Prostate gland (tissue), 2 donors: Measurements from ENCODE around the gene C20orf173. TPM values are rescaled to one million over a fixed set of nuclear protein-coding genes. Genes with fewer than 3 reads are reported as not detected.

Source experiments
- DNase-seq: peaks from one replicate; pipeline ENCODE4 v3.0.0-alpha.2; 2019; ENCODE audit warnings: low spot score
- H3K27ac ChIP-seq, 2 donors: fragments of 200-600 bp; sonication (generic); 2 replicates each; pipeline ENCODE4 v1.5.1; 2017 to 2019
- H3K27me3 ChIP-seq: fragments of 200-600 bp; sonication (generic); replicated peaks from 2 replicates; pipeline ENCODE4 v1.5.1; 2019; ENCODE audit not compliant: insufficient read depth
- H3K36me3 ChIP-seq, 2 donors: fragments of 200-600 bp; sonication (generic); 1 replicate in 1 of 2; 2 replicates in 1 of 2; pipeline versions ENCODE4 v1.5.1 to v1.8.1; 2017 to 2019
- H3K4me1 ChIP-seq: fragments of 200-600 bp; sonication (generic); replicated peaks from 2 replicates; pipeline ENCODE4 v1.5.1; 2019
- H3K4me3 ChIP-seq, 2 donors: fragments of 200-600 bp; sonication (generic); 2 replicates each; pipeline ENCODE4 v1.5.1; 2017 to 2019
- H3K9me3 ChIP-seq: fragments of 200-600 bp; sonication (generic); 2 replicates; pipeline ENCODE4 v1.5.1; 2017
- POLR2A ChIP-seq: fragments of 450-650 bp; IDR thresholded peaks from one replicate; pipeline ENCODE4 v1.6.1; 2016; ENCODE audit warnings: antibody characterized with exemption, mild to moderate bottlenecking
- POLR2AphosphoS5 ChIP-seq: sonication (generic); formaldehyde crosslinking; IDR thresholded peaks from one replicate; pipeline ENCODE4 v1.6.1; 2017; ENCODE audit warnings: antibody characterized with exemption
- WGBS: methylation state at CpG from one replicate; pipeline ENCODE4 v1.1.5; 2018; 5-methylcytosine and 5-hydroxymethylcytosine counted together
- intact Hi-C: fragments of 100-400 bp; cut with DNase I; formaldehyde crosslinking; loops from one replicate; pipeline ENCODE4 v1.14.2; 2022
- total RNA-seq, 2 donors: library from RNA; depleted of rRNA; stranded (reverse); fragments of >200 nt; gene quantifications; one replicate each; pipeline ENCODE4 v1.1.0, GENCODE V29; 2016
- TF ChIP-seq, protein P1 (sequence below), 4 experiments: fragments of 200-600 bp in 2 of 4; fragments of 450-650 bp in 2 of 4; sonication (generic) in 2 of 4; IDR thresholded peaks; 1 replicate in 3 of 4; 2 replicates in 1 of 4; pipeline ENCODE4 v1.5.1; 2016 to 2019; ENCODE audit warnings: antibody characterized with exemption in 4 of 4, mild to moderate bottlenecking in 2 of 4, moderate library complexity in 2 of 4

The C20orf173 gene
- total RNA-seq, 2 donors from 2014 or later, result not detected

DNA sequence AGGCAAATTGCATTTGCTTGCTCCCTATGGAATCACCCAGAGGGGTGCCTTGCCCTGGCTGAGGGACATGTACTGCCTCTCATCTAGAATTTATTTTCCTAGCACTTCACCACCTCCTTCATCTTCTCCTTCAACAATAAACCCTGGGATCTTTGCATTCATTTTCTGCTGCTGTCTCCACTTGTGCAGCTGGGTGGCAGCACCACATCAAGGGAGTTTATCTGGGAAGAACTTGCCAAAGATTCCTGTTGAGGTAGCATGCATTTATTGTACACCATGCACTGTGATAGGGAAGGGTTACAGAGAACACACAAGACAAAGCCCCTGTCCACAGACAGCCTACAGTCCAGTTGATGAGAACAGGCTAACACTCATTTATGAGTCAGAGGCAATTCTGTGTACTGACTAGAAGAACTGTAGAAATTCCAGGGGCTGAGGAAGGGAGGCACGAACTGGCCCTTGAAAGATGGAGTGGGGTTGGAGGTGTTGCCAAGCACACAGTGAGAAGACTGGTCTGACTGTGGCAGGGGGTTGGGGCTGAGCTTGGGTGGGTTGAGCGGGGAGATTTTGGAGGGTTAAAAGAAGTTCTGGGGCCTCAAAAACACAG lies 17.5 kb downstream of the C20orf173 start:
- H3K4me3 ChIP-seq, result no peak overlapping the region
- no peaks in the 10 kb centered on the region for H3K4me1 ChIP-seq
- TF ChIP-seq POLR2A, result no peak
- TF ChIP-seq, protein P1, sequence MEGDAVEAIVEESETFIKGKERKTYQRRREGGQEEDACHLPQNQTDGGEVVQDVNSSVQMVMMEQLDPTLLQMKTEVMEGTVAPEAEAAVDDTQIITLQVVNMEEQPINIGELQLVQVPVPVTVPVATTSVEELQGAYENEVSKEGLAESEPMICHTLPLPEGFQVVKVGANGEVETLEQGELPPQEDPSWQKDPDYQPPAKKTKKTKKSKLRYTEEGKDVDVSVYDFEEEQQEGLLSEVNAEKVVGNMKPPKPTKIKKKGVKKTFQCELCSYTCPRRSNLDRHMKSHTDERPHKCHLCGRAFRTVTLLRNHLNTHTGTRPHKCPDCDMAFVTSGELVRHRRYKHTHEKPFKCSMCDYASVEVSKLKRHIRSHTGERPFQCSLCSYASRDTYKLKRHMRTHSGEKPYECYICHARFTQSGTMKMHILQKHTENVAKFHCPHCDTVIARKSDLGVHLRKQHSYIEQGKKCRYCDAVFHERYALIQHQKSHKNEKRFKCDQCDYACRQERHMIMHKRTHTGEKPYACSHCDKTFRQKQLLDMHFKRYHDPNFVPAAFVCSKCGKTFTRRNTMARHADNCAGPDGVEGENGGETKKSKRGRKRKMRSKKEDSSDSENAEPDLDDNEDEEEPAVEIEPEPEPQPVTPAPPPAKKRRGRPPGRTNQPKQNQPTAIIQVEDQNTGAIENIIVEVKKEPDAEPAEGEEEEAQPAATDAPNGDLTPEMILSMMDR (IDR thresholded peaks at IDR 0.05), result peak in 3 of 4 experiments; percentile 40 to 58 (median 51)
- 89% methylated on average over 2 of the region's 2 CpGs for WGBS
- DNase-seq, result no peak
- no peaks in the 10 kb centered on the region for H3K9me3 ChIP-seq
- H3K27ac ChIP-seq, result no peak overlapping the region
- intact Hi-C loops, result no loop called here
- H3K36me3 ChIP-seq, result peaks cover 0 to 10% of the 10 kb centered on the region in 2 donors
- no peaks in the 10 kb centered on the region for H3K27me3 ChIP-seq

DNA sequence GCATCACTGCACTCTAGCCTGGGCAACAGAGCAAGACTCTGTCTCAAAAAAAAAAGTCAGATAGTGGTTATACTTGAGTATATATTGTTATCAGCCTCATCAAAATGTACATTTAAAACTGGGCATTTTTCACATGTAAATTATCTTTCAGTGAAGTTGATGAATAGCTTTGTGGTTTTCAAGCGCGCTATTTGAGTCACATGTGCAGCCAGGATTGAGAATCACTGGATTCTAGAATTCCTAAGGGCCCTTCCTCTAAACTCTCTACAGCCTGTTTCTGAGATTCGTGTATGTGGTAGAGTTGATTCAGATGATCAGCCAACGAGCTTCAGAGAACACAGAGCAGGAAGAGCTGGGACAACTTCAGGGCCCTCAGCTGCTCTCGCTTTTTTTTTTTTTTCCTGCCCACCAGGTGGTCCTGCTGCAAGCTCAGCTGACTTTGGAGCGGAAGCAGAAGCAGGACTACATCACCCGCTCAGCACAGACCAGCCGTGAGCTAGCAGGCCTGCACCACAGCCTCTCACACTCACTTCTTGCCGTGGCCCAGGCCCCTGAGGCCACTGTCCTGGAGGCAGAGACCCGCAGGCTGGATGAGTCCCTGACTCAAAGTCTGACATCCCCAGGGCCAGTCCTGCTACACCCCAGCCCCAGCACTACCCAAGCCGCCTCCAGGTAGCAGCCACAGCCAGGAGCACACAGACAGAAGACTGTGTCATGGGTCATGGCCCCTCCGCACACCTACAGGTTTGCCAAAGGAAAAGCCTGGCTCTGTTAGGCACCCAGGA lies 18.3 kb downstream of the C20orf173 start:
- Histone ChIP-seq H3K9me3 (no peaks in the 10 kb centered on the region), H3K27me3 (no peaks in the 10 kb centered on the region), H3K4me3 (no peak overlapping the region), H3K4me1 (no peaks in the 10 kb centered on the region), H3K27ac (no peak overlapping the region), H3K36me3 (peaks cover 0 to 10% of the 10 kb centered on the region in 2 donors)
- intact Hi-C loops, result no loop called here
- DNase-seq, result no peak
- WGBS, result 83% methylated on average over 12 of the region's 12 CpGs
- TF ChIP-seq, protein P1 (IDR thresholded peaks at IDR 0.05), result no peak
- TF ChIP-seq POLR2AphosphoS5, result no peak
- no peak for TF ChIP-seq POLR2A

DNA sequence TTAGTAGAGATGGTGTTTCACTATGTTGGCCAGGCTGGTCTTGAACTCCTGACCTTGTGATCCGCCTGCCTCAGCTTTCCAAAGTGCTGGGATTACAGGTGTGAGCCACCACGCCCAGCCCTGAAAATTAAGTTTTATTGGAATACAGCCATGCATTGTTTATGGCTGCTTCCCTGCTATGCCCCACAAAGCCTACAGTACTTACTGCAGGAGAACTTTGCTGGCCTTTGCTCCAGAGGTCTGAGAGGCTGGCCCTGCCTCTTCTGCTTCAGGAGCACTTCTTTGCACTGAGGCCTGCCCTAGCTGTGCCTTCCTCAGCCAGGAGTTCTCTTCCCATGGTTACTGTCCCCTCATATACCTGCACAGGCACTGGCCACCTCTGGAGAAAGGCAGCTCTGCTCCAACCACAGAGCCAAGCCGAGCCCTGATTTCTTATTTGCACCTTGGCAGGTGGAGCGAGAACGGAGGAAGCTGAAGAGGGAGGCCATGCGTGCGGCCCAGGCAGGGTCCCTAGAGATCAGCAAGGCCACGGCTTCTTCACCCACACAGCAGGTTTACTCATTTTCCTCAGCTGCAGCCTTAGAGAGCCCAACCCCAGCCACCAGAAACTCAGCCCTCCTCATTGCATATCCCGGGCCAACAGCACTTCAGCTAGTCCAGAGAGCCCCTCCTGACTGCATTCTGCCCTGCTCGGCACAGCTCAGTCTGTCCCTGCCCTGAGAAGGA lies 20.8 kb downstream of the C20orf173 start:
- no peak for DNase-seq
- 86% methylated on average over 10 of the region's 10 CpGs for WGBS
- H3K27me3 ChIP-seq, result no peaks in the 10 kb centered on the region
- intact Hi-C loops, result no loop called here
- TF ChIP-seq, protein P1 (IDR thresholded peaks at IDR 0.05), result no peak
- TF ChIP-seq POLR2AphosphoS5 (no peak), POLR2A (no peak)
- peaks cover 6 to 10% of the 10 kb centered on the region in 2 donors for H3K36me3 ChIP-seq
- H3K9me3 ChIP-seq, result no peaks in the 10 kb centered on the region
- H3K4me1 ChIP-seq, result no peaks in the 10 kb centered on the region
- H3K27ac ChIP-seq, result no peak overlapping the region
- H3K4me3 ChIP-seq, result no peak overlapping the region

DNA sequence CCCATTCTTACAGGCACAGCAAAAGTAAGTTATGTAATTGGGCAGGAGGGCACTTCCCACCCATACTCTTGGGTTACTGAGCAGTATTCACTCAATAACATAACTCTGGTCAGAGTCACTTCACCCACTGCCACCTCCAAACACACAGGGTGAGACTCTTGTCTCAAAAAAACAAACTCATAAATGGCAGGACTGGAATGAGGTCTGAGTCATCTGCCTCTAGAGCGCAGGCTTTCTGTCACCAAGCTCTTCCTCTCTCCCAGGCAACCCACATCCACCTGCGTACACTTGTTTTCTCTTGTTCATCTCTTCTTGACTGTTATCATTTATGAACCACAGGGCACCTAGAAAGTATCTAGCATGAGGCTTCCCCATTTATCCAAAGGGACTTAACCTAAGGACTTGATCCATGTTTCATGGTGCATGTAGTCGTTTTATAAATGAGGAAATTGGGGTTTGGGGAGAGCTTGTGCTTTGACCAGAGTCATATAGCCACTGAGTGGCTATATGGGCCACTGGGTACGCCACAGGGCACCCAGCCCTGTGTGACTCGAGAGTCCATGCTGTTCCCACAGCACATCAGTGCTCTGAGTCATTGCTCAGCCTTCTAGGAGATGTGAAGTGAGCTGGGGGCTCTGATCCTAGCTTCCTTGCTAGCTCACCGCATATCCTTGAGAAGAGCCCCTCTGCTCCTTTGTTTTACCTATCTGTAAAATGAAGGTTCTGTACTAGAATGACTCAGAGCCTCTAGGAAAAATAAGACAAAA lies 22.4 kb downstream of the C20orf173 start:
- TF ChIP-seq POLR2AphosphoS5, result no peak
- no peak for TF ChIP-seq POLR2A
- TF ChIP-seq, protein P1 (IDR thresholded peaks at IDR 0.05), result no peak
- Histone ChIP-seq H3K27ac (no peak overlapping the region), H3K27me3 (no peaks in the 10 kb centered on the region), H3K36me3 (peaks cover 6 to 19% of the 10 kb centered on the region in 2 donors), H3K4me3 (no peak overlapping the region), H3K9me3 (no peaks in the 10 kb centered on the region), H3K4me1 (no peaks in the 10 kb centered on the region)
- no peak for DNase-seq
- intact Hi-C loops, result no loop called here
- 86% methylated on average over 6 of the region's 6 CpGs for WGBS
